GM19452 (cell line): ENCODE measurements around the gene PCGF2.
"Not testable (repeated sequence)": the region's sequence is repeated elsewhere in the genome, so short reads cannot be mapped to it uniquely, and the experiment has no call there.

Experiments
- ATAC-seq: cut with Tn5 transposase; IDR thresholded peaks from one replicate; pipeline ENCODE4 v1.9.1; 2021; ENCODE audit not compliant: unreplicated experiment

The PCGF2 gene

GRCh38 chr17:38738007-38738662, 10.0 kb downstream of the PCGF2 start:
- ATAC-seq, result no peak

- ATAC-seq, result no peak
These were observed 12.8 kb downstream of the PCGF2 start for GRCh38 chr17:38735161-38735997.

GRCh38 chr17:38733982-38734973, 13.9 kb downstream of the PCGF2 start:
- ATAC-seq, result no peak

- ATAC-seq, result no peak
These were observed 14.7 kb downstream of the PCGF2 start for GRCh38 chr17:38733282-38733981.

- no peak for ATAC-seq
These were observed 15.5 kb downstream of the PCGF2 start for GRCh38 chr17:38732376-38733281.

- no peak for ATAC-seq
These were observed 16.4 kb downstream of the PCGF2 start for GRCh38 chr17:38731526-38732294.

GRCh38 chr17:38730526-38731379, 17.4 kb downstream of the PCGF2 start:
- no peak for ATAC-seq

- ATAC-seq, result peak; percentile 79
These were observed 18.1 kb downstream of the PCGF2 start, which contains the start of gene CISD3 for GRCh38 chr17:38729886-38730525. Gene CISD3 (plus strand): TSS chr17:38730341. CDS start chr17:38730359, 18 bp downstream.

GRCh38 chr17:38729368-38729885, 18.7 kb downstream of the PCGF2 start:
- no peak for ATAC-seq

GRCh38 chr17:38728290-38728831, 19.8 kb downstream of the PCGF2 start:
- no peak for ATAC-seq

GRCh38 chr17:38727736-38728135, 20.4 kb downstream of the PCGF2 start:
- no peak for ATAC-seq

GRCh38 chr17:38726145-38726544, 22.0 kb downstream of the PCGF2 start:
- not testable (repeated sequence) for ATAC-seq

- no peak for ATAC-seq
These were observed 23.1 kb downstream of the PCGF2 start for GRCh38 chr17:38725066-38725465.

- no peak for ATAC-seq
These were observed 23.7 kb downstream of the PCGF2 start for GRCh38 chr17:38724337-38724988.

GRCh38 chr17:38721802-38722201, 26.3 kb downstream of the PCGF2 start:
- ATAC-seq, result no peak

- ATAC-seq, result no peak
These were observed 27.2 kb downstream of the PCGF2 start for GRCh38 chr17:38720941-38721340.
